ENCODE measurements around the gene OR4D2.

DNA sequence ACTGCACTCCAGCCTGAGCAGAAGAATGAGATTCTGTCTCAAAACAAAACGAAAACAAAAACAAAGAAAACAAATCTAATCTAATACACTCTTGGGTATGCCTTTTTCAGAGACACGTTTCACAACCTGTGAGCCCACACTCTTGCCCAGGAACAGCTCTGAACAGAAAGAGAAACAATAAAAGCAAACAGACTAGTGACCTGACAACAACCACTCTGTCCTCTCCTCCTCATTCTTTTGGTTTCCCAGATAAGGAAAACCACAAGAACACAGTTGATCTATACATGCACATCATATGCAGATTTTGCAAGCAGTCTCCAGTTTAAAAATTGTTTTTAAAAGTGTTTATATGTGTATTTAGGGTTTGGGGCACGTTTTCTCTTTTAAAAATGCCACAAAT is 51.0 kb downstream of the OR4D2 start:
- TF ChIP-seq, protein P1, sequence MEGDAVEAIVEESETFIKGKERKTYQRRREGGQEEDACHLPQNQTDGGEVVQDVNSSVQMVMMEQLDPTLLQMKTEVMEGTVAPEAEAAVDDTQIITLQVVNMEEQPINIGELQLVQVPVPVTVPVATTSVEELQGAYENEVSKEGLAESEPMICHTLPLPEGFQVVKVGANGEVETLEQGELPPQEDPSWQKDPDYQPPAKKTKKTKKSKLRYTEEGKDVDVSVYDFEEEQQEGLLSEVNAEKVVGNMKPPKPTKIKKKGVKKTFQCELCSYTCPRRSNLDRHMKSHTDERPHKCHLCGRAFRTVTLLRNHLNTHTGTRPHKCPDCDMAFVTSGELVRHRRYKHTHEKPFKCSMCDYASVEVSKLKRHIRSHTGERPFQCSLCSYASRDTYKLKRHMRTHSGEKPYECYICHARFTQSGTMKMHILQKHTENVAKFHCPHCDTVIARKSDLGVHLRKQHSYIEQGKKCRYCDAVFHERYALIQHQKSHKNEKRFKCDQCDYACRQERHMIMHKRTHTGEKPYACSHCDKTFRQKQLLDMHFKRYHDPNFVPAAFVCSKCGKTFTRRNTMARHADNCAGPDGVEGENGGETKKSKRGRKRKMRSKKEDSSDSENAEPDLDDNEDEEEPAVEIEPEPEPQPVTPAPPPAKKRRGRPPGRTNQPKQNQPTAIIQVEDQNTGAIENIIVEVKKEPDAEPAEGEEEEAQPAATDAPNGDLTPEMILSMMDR (IDR thresholded peaks at IDR 0.05) = no peak
- no peak for TF ChIP-seq ZFX (IDR thresholded peaks at IDR 0.05; ENCODE audit: borderline replicate concordance)

Measured in 22Rv1 (cell line).